Activated CD4-positive, alpha-beta T cell treated with anti-CD3 and anti-CD28 coated beads for 36 hours (primary cell): ENCODE measurements around the gene ZMYND8. TPM values are rescaled to one million over a fixed set of nuclear protein-coding genes. Genes with fewer than 3 reads are reported as not detected.
"Not testable (repeated sequence)": the region's sequence is repeated elsewhere in the genome, so short reads cannot be mapped to it uniquely, and the experiment has no call there.

Source experiments
- ATAC-seq: fragments of 200-7000 bp; cut with Tn5 transposase; one replicate; pipeline ENCODE4 v1.10.0; 2021; ENCODE audit warnings: mild to moderate bottlenecking, moderate library complexity
- CTCF ChIA-PET: fragments of 350-600 bp; sonication (Branson Sonifier 250); formaldehyde crosslinking; loops from one replicate; lab custom pipeline; 2021; ENCODE audit warnings: antibody characterized with exemption; lab: Charles Lee
- POLR2A ChIA-PET: fragments of 350-600 bp; sonication (Branson Sonifier 250); formaldehyde crosslinking; loops from one replicate; lab custom pipeline; 2021; ENCODE audit warnings: antibody characterized with exemption, inconsistent platforms; lab: Charles Lee
- DNase-seq: peaks from one replicate; pipeline ENCODE4 v3.0.0-alpha.2; 2020
- H3K27ac Mint-ChIP-seq: one replicate; pipeline ENCODE4 v1.8.0; 2021; ENCODE audit warnings: mixed read lengths
- H3K27me3 Mint-ChIP-seq: one replicate; pipeline ENCODE4 v1.8.0; 2021; ENCODE audit warnings: mixed read lengths
- H3K36me3 Mint-ChIP-seq: one replicate; pipeline ENCODE4 v1.8.0; 2021; ENCODE audit warnings: low read depth, mixed read lengths
- H3K4me1 Mint-ChIP-seq: one replicate; pipeline ENCODE4 v1.8.0; 2021; ENCODE audit warnings: mixed read lengths
- H3K4me3 Mint-ChIP-seq: one replicate; pipeline ENCODE4 v1.8.0; 2021; ENCODE audit warnings: mild to moderate bottlenecking, moderate library complexity, mixed read lengths
- H3K9me3 Mint-ChIP-seq: one replicate; pipeline ENCODE4 v1.8.0; 2021; ENCODE audit warnings: low read depth, mixed read lengths
- intact Hi-C, 2 experiments: fragments of 100-400 bp; cut with DNase I in 1 of 2; cut with micrococcal nuclease in 1 of 2; formaldehyde crosslinking; loops; one replicate each; pipeline versions ENCODE4 v1.14.2 to v1.15.1; 2022 to 2024; cut with DNase I, micrococcal nuclease
- total RNA-seq, 2 experiments: library from RNA; stranded (reverse); gene quantifications; one replicate each; pipeline ENCODE4 v1.2.3, GENCODE V29; 2021

ZMYND8 gene
- total RNA-seq, 2 experiments from 2014 or later, result 33.7 to 50.3 TPM

- no peak for DNase-seq
- Mint-ChIP-seq H3K27me3 (no peaks in the 10 kb centered on the region), H3K36me3 (no peaks in the 10 kb centered on the region), H3K27ac (no peak overlapping the region), H3K9me3 (no peaks in the 10 kb centered on the region), H3K4me1 (no peaks in the 10 kb centered on the region), H3K4me3 (no peak overlapping the region)
- ChIA-PET POLR2A (no interaction called here), CTCF (interaction anchor here (0.5 to 3.1 kb wide), 5 partner anchors 10 to 1272 kb away, joined by 3 to 18 read pairs (median 4); no protein-coding TSS in a partner anchor)
- ATAC-seq, result no peak
- intact Hi-C loops, result no loop called here
These were observed 14.6 kb upstream of the ZMYND8 start for GRCh38 chr20:47370850-47371782.

- ATAC-seq, result no peak
- Mint-ChIP-seq H3K9me3 (no peaks in the 10 kb centered on the region), H3K27ac (no peak overlapping the region), H3K36me3 (no peaks in the 10 kb centered on the region), H3K4me1 (peaks cover 2% of the 10 kb centered on the region), H3K27me3 (no peaks in the 10 kb centered on the region), H3K4me3 (no peak overlapping the region)
- intact Hi-C loops, result no loop called here
- DNase-seq, result no peak
- ChIA-PET POLR2A (no interaction called here), CTCF (interaction anchor here (0.5 to 3.1 kb wide), 7 partner anchors 10 to 191 kb away, joined by 3 to 18 read pairs (median 4); no protein-coding TSS in a partner anchor)
These were observed 13.7 kb upstream of the ZMYND8 start for GRCh38 chr20:47370214-47370613.

DNA sequence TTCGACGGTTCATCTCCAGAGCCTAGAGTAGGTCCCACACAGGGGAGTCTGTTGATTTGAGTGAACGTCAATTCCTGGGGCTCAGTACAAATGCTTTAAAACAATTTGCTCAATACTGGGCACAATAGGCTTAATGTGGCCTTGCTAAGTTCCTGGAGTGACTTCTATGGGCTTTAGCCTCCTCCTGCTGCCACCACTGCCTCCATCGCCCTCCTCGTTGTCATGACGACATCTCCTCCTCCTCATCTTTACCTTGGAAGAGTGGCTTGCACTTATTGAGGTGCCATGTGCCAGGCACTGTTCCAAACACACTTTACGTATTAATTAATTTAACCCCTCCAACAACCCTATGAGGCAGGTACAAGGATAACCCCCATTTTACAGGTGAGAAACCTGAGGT is 11.8 kb upstream of the ZMYND8 start:
- POLR2A ChIA-PET, result no interaction called here
- Mint-ChIP-seq H3K4me3 (no peak overlapping the region), H3K4me1 (peaks cover 5% of the 10 kb centered on the region), H3K27ac (no peak overlapping the region), H3K36me3 (no peaks in the 10 kb centered on the region), H3K9me3 (no peaks in the 10 kb centered on the region), H3K27me3 (no peaks in the 10 kb centered on the region)
- DNase-seq (no peak), ATAC-seq (no peak)
- intact Hi-C loops, result no loop called here
- CTCF ChIA-PET, result interaction anchor here (0.8 to 3.1 kb wide), 3 partner anchors 16 to 1362 kb away, joined by 3 to 17 read pairs (median 5); no protein-coding TSS in a partner anchor

DNA sequence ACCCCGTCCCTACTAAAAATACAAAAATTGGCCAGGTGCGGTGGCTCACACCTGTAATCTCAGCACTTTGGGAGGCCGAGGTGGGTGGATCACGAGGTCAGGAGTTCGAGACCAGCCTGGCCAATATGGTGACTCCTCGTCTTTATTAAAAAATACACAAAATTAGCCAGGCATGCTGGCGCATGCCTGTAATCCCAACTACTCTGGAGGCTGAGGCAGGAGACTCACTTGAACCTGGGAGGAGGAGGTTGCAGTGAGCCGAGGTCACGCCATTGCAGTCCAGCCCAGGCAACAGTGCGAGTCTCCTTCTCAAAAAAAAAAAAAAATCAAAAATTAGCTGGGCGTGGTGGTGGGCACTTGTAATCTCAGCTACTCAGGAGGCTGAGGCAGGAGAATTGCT is 9.8 kb upstream of the ZMYND8 start:
- intact Hi-C loops, H3K36me3 Mint-ChIP-seq, H3K27me3 Mint-ChIP-seq, DNase-seq, ATAC-seq, H3K9me3 Mint-ChIP-seq, H3K27ac Mint-ChIP-seq, H3K4me3 Mint-ChIP-seq: not testable (repeated sequence)
- peaks cover 15% of the 10 kb centered on the region for H3K4me1 Mint-ChIP-seq
- ChIA-PET CTCF (interaction anchor here (0.6 to 1.2 kb wide), 3 partner anchors 18 to 487 kb away, joined by 3 to 4 read pairs (median 3); no protein-coding TSS in a partner anchor), POLR2A (interaction anchor here (1.0 kb wide), 1 partner anchor 10 kb away, joined by 3 read pairs; the partner anchor contains the start of gene ZMYND8)

DNA sequence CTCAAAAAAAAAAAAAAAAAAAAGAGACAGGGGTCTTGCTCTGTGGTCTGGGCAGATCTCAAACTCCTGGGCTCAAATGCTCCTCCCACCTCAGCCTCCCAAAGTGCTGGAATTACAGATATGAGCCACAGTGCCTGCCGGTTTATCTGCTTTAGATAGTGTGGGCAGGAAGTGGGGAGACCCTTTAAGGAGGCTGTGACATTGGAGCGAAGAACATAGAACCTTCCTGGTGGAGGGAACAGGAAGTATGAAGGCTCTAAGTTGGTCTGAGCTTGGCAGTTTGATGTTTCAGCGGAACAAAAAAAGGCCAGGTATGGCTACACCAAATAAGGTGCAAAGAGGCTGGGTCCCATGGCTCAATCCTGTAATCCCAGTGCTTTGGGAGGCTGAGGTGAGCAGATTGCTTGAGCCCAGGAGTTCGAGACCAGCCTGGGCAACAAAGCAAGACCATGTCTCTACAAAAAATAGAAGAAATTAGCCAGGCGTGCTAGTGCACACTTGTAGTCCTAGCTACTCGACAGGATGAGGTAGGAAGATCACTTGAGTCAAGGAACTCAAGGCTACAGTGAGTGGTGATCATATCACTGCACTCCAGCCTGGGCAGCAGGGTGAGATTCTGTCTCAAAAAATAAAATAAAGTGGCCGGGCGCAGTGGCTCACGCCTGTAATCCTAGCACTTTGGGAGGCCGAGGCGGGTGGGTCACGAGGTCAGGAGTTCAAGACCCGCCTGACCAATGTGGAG is 8.7 kb upstream of the ZMYND8 start:
- ATAC-seq (no peak), DNase-seq (no peak)
- Mint-ChIP-seq H3K36me3 (no peaks in the 10 kb centered on the region), H3K4me3 (no peak overlapping the region), H3K4me1 (peaks cover 18% of the 10 kb centered on the region), H3K27me3 (no peaks in the 10 kb centered on the region), H3K27ac (no peak overlapping the region), H3K9me3 (no peaks in the 10 kb centered on the region)
- ChIA-PET CTCF (interaction anchor here (0.7 to 1.2 kb wide), 5 partner anchors 9 to 258 kb away, joined by 3 to 4 read pairs (median 3); partner anchors contain the start of gene ZMYND8), POLR2A (no interaction called here)
- intact Hi-C loops, result no loop called here

DNA sequence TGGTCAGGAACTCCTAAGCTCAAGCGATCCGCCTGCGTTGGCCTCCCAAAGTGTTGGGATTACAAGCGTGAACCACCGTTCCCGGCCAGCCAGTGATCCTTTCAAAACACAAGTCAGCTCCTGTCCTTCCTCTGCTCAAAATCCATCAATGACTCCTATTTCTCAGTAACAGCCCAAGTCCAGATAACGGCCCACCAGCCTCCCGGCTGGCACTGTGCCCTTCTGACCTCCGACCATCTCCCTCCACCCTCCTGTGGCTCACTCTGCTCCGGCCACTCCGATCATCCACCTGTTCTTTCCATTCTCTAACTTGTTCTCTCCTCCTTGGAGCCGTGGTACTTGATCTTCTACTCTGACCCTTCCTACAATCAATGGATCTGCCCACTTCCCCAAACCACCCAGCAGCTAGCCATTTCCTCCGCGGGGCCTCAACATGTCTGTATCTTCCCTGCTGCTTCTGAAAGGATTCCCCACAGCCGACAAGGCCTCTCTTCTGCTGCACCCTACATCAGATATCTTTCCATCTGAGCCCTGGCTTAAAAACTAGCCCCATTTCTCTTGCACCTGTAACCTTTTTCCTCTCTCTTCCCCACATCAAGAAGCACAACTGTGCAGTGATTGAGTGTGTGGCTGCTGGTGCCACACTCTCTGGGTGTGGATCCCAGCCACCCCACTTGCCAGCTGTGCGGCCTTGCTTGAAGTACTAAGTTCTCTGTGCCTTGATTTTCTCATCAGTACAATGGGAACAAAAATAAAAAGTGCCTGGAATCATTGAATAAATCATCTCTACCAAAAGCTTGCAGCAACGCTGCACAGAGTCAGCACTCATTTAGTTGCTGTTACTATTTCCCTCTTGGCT is 6.1 kb upstream of the ZMYND8 start:
- ChIA-PET CTCF (interaction anchor here (0.7 to 2.1 kb wide), 3 partner anchors 21 to 141 kb away, joined by 3 to 6 read pairs (median 6); no protein-coding TSS in a partner anchor), POLR2A (no interaction called here)

GRCh38 chr20:47361057-47361915 is 4.8 kb upstream of the ZMYND8 start:
- Mint-ChIP-seq H3K4me1 (peaks cover 44% of the 10 kb centered on the region), H3K9me3 (no peaks in the 10 kb centered on the region), H3K27ac (peak overlapping the region; percentile 9), H3K4me3 (no peak overlapping the region), H3K36me3 (no peaks in the 10 kb centered on the region), H3K27me3 (no peaks in the 10 kb centered on the region)
- intact Hi-C loops, result no loop called here
- ChIA-PET CTCF (interaction anchor here (0.5 to 2.1 kb wide), 5 partner anchors 17 to 1543 kb away, joined by 3 to 6 read pairs (median 5); no protein-coding TSS in a partner anchor), POLR2A (no interaction called here)
- DNase-seq (no peak), ATAC-seq (no peak)

More for the DNA sequence above, 6.1 kb upstream of the ZMYND8 start:
- DNase-seq, result no peak
- no peak for ATAC-seq
- Mint-ChIP-seq H3K36me3 (no peaks in the 10 kb centered on the region), H3K9me3 (no peaks in the 10 kb centered on the region), H3K27ac (peak overlapping the region; percentile 28), H3K27me3 (no peaks in the 10 kb centered on the region), H3K4me1 (peaks cover 38% of the 10 kb centered on the region), H3K4me3 (no peak overlapping the region)
- intact Hi-C loops, result no loop called here

GRCh38 chr20:47360297-47361056 is 4.0 kb upstream of the ZMYND8 start:
- Mint-ChIP-seq H3K4me1 (peaks cover 44% of the 10 kb centered on the region), H3K27me3 (no peaks in the 10 kb centered on the region), H3K36me3 (no peaks in the 10 kb centered on the region), H3K27ac (peak overlapping the region; percentile 8), H3K9me3 (no peaks in the 10 kb centered on the region), H3K4me3 (no peak overlapping the region)
- intact Hi-C loops, result no loop called here
- CTCF ChIA-PET, result interaction anchor here (0.5 to 2.7 kb wide), 5 partner anchors 18 to 1544 kb away, joined by 3 to 22 read pairs (median 3); no protein-coding TSS in a partner anchor
- POLR2A ChIA-PET, result no interaction called here
- ATAC-seq (no peak), DNase-seq (no peak)

DNA sequence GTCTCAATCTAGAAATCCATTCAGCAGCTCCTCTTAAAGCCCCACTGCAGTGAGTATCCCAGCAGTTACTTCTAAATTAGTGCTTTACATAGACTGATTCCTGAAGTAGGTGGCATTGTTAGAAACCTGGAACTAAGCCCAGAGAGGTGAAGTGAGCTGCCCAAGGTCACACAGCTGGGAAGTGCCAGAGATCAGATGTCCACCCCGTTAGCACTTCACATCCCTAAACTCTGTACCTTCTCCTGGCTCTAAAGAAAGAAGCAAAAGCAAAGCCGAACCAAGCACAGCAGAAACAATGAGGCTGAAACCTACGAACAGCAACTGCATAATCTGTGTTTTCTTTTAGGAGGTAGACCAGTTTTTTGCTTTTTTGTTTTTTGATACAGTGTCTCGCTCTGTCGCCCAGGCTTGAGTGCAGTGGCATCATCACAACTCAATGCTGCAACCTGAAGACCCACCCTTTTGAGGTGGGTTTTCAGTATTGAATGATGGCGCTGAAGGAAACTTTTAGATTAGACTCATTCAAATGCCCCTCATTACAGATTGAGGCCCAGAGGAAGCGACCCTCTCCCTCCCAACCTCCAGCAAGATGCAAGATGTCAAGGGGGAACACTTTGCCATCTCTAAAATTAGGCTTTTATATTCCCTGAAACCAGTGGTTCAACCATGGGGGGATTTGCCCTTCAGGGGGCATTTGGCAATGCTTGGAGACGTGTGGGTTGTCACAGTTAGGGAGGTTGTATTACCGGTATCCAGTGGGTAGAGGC is 3.2 kb upstream of the ZMYND8 start:
- Mint-ChIP-seq H3K27me3 (no peaks in the 10 kb centered on the region), H3K4me1 (peaks cover 46% of the 10 kb centered on the region), H3K36me3 (peaks cover 7% of the 10 kb centered on the region), H3K4me3 (no peak overlapping the region), H3K9me3 (no peaks in the 10 kb centered on the region), H3K27ac (peak overlapping the region; percentile 98)
- ChIA-PET CTCF (interaction anchor here (0.6 to 2.7 kb wide), 6 partner anchors 21 to 260 kb away, joined by 3 to 22 read pairs (median 4); no protein-coding TSS in a partner anchor), POLR2A (no interaction called here)
- intact Hi-C loops, result loop anchor here in 1 of 2 experiments (5.0 kb wide), 2 partner anchors 253 to 368 kb away; no protein-coding TSS in a partner anchor
- no peak for DNase-seq
- ATAC-seq, result no peak
